A673 (cell line): ENCODE results near the gene SBK2.

Experiments used
- CTCF ChIP-seq: fragments of 300-800, 200-600 bp; sonication (generic); conservative IDR thresholded peaks from 2 replicates; pipeline ENCODE4 v1.5.1; 2017; ENCODE audit warnings: low read depth, mild to moderate bottlenecking, antibody characterized with exemption, low read length, moderate library complexity, mixed read lengths
- EZH2 ChIP-seq: fragments of 200-600 bp; sonication (generic); IDR thresholded peaks from 2 replicates; pipeline ENCODE4 v1.6.1; 2017; ENCODE audit warnings: borderline replicate concordance, low read depth, mild to moderate bottlenecking, mixed read lengths, antibody characterized with exemption, low read length; ENCODE audit not compliant: poor library complexity, severe bottlenecking

DNA sequence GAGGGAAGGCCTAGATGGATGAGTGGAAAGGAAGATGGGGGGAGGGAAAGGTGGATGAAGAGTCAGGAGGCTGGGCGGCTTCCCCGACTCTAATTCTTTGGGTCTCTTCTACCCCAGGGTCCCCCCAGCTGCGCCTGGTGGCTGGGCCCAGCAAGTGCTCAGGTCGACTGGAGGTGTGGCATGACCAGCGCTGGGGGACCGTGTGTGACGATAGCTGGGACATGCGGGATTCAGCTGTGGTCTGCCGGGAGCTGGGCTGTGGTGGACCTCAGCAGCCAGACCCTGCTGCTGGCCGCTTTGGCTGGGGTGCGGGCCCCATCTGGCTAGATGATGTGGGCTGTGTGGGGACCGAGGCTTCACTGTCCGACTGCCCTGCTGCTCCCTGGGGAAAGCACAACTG is 39.2 kb downstream of the SBK2 start:
- TF ChIP-seq CTCF (no peak), EZH2 (no peak)
